Measurements from ENCODE around the gene ZFP36L1. TPM values are rescaled to one million over a fixed set of nuclear protein-coding genes. Genes with fewer than 3 reads are reported as not detected.

Gene ZFP36L1
- total RNA-seq, 1 donor from 2014 or later, result 50.9 TPM

GRCh38 chr14:68748691-68749090 is 44.2 kb downstream of the ZFP36L1 start:
- intact Hi-C loops (cut with micrococcal nuclease), result no loop called here

GRCh38 chr14:68748260-68748659 is 44.6 kb downstream of the ZFP36L1 start:
- intact Hi-C loops (cut with micrococcal nuclease), result no loop called here

- intact Hi-C loops (cut with micrococcal nuclease), result no loop called here
Measured at GRCh38 chr14:68747393-68747792, 45.5 kb downstream of the ZFP36L1 start.

DNA sequence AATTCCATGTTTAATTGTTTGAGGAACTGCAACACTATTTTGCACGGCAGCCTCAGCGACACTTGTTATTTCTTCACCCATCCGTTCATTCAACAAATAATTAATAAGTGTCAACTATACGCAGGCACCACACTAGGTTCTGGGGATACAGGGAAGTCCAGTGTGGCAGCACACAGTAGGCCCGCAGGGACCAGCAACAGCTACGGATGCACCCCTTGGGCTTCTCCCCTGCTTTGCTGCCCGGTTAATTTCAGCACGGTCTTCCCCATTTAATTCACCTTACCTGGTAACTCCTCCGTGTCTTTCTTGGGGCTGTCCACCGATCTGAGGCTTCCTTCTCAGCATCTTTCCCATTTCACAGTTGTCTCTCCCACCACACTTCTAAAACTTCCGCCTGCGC is 48.3 kb downstream of the ZFP36L1 start:
- intact Hi-C loops (cut with micrococcal nuclease), result no loop called here

DNA sequence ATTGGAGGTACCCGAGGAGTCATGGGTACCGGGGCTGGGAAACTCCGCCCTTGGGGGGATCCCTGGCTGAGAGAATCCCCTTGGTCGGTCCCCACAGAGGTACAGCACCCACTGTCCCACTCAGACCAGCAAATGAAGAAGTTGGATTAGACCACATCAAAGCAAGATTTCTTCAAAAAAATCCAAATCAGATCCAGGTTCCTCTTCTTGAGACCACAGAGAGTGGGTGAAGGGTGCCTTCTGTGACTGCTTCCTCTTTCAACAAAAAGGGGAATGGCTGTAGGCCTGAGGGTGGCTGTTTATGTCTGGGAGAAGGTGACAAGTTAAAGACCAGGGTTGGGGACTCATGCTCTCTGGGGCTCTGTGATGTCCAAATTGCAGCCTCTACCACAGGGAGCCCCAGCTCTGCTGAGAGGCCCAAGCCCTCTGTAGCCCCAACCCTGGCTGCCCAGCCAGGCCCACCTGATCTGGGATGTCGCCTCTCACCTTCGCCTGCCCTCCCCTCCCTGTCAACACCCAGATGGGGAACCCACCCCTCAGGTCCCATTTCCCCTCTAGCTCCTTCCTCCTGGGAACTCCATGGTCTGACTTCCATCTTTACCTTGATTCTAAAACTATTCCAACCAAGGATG is 50.9 kb downstream of the ZFP36L1 start:
- intact Hi-C loops (cut with micrococcal nuclease), result no loop called here

DNA sequence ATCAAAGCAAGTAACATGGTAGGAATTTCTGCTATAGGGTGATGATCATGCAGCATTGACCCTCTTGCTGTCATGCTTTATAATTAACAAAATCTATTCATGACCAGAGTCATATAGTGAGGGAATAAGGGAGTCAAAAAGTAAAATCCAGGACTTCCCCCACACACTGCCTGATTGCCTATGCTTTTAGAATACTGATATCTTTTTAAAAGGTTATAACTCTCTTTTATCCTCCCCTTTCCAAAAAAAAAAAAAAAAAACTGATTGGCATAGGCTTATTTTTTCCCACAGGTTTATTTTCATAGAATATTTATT is 51.4 kb downstream of the ZFP36L1 start:
- intact Hi-C loops (cut with micrococcal nuclease), result no loop called here

- intact Hi-C loops (cut with micrococcal nuclease), result no loop called here
Measured at GRCh38 chr14:68740788-68741476, 51.9 kb downstream of the ZFP36L1 start.

DNA sequence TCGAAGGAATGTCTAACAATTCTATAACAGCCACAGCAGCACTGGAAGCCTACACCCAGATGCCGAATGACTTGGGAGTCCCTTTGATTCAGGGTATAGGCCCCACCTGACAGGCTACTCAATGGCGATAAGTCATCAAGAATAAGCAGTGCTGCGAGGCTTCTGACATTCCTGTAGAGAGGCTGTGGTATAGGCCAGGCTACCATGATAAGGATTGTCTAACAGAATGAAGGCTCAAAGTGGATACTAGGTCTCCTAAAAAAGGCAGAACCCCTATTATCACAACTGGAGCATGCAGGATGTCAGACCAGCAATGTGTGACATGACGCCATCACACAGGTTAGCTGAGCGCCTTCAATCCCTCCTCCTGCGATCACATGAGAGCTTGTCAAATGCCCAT is 53.2 kb downstream of the ZFP36L1 start:
- intact Hi-C loops (cut with micrococcal nuclease), result no loop called here

DNA sequence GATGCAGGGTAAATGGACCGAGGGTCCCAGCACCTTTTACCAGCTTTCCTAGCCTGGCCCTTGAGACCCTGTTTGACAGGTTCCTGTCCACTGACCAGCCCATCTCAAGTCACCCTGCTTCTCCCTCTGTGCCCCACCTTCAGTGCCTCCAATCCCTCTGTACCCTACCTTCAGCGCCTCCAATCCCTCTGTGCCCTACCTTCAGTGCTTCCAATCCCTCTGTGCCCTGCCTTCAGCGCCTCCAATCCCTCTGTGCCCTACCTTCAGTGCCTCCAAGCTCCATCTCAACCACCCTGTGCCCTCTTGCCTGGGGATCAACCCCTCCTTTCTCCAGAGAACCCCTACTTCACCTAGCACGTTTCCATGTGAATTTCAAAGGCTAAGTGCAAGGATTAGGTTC is 54.3 kb downstream of the ZFP36L1 start:
- intact Hi-C loops (cut with micrococcal nuclease), result no loop called here

Other genes starting within 250 kb of the ZFP36L1 start
- 95.3 and 98.6 TPM in 2 replicates for gene ACTN1, start 186.2 kb upstream of the ZFP36L1 start, total RNA-seq